Measurements from ENCODE around the gene ZDHHC11B. TPM values are rescaled to one million over a fixed set of nuclear protein-coding genes. Genes with fewer than 3 reads are reported as not detected.

Gene ZDHHC11B
- total and polyA plus RNA-seq, 2 of the 13 experiments (the other 11 are each of a cell fraction or from before 2014, with no cell fraction given), result 0.11 to 0.12 TPM

DNA sequence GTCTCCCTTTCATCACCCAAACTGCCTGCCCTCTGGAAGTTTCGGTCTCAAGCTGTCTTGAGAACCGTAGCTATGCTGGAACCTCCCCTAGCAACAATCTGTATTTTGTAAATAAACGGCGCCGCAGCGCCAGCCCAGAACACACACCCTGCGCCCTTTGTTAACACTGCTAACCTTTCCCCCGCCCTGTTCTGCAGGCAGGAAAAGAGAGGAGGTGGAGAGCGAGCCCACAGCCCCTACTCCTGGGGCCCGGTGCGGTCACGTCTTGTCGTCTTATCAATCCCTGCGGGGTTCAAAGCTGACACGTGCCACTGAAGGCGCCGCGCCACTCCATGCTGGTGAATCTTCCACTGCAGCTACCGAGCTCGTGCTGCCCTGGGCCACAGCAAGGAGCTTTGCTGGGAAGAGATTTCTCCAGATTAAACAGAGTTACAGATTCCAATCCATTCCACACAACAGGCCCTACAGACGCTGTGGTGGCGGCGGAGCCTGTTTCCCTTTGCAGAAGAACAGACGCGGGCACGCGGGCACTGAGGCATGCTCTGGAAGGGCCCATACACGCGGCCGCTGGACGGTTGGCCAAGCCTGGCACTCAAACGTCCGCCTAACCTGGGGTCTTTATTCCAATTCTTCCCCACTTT, 25.3 kb downstream of the ZDHHC11B start (continued):
- TF ChIP-seq SALL2 (CRISPR knock-in tag; IDR thresholded peaks at IDR 0.05), result 0 out of 2 replicates have a peak, but pooled peaks have one; percentile 8
- peak; percentile 27; the same call in 1 of the 2 replicates for TF ChIP-seq BCL6 (CRISPR knock-in tag; IDR thresholded peaks at IDR 0.05)
- TF ChIP-seq ZNF687 (CRISPR knock-in tag; IDR thresholded peaks at IDR 0.05), result peak; percentile 56
- TF ChIP-seq ZKSCAN5 (CRISPR knock-in tag; IDR thresholded peaks at IDR 0.05), result no peak
- no peak for TF ChIP-seq ELF4 (CRISPR knock-in tag; IDR thresholded peaks at IDR 0.05; ENCODE audit: borderline replicate concordance)
- TF ChIP-seq EP300 (IDR thresholded peaks at IDR 0.05; ENCODE audit: low read depth in 2 of 2, low read length in 2 of 2), result peak; percentile 62 to 91
- TF ChIP-seq EP300 (CRISPR knock-in tag; IDR thresholded peaks at IDR 0.05; ENCODE audit: borderline replicate concordance), result no peak; the same call in 1 of the 2 replicates
- TF ChIP-seq CEBPG (CRISPR knock-in tag; IDR thresholded peaks at IDR 0.05), result no peak
- TF ChIP-seq, protein P1, sequence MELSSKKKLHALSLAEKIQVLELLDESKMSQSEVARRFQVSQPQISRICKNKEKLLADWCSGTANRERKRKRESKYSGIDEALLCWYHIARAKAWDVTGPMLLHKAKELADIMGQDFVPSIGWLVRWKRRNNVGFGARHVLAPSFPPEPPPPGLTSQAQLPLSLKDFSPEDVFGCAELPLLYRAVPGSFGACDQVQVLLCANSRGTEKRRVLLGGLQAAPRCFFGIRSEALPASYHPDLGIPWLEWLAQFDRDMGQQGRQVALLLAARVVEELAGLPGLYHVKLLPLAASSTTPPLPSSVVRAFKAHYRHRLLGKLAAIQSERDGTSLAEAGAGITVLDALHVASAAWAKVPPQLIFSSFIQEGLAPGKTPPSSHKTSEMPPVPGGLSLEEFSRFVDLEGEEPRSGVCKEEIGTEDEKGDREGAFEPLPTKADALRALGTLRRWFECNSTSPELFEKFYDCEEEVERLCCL (CRISPR knock-in tag; IDR thresholded peaks at IDR 0.05; ENCODE audit: borderline replicate concordance), result no peak
- TF ChIP-seq MTF1 (CRISPR knock-in tag; IDR thresholded peaks at IDR 0.05), result no peak
- TF ChIP-seq ZNF605 (CRISPR knock-in tag; IDR thresholded peaks at IDR 0.05), result peak; percentile 21; the same call in 1 of the 2 replicates
- TF ChIP-seq CCAR2 (optimal IDR thresholded peaks at IDR 0.05; ENCODE audit: low read depth, low read length), result no peak
- peak; percentile 31 for TF ChIP-seq SMC3 (IDR thresholded peaks at IDR 0.05; ENCODE audit: low read length)
- no peak for TF ChIP-seq ATF7 (IDR thresholded peaks at IDR 0.05)
- 0 out of 2 replicates have a peak, but pooled peaks have one; percentile 19 for TF ChIP-seq ATF7 (CRISPR knock-in tag; IDR thresholded peaks at IDR 0.05)
- TF ChIP-seq ZNF224 (CRISPR knock-in tag; IDR thresholded peaks at IDR 0.05), result 0 out of 2 replicates have a peak, but pooled peaks have one; percentile 49
- 0 out of 2 replicates have a peak, but pooled peaks have one; percentile 28 for TF ChIP-seq FLYWCH1 (CRISPR knock-in tag; IDR thresholded peaks at IDR 0.05)
- TF ChIP-seq NCOR1 (IDR thresholded peaks at IDR 0.05; ENCODE audit: borderline replicate concordance, low read length), result peak; percentile 76; the same call in 1 of the 2 replicates
- TF ChIP-seq GFI1 (CRISPR knock-in tag; IDR thresholded peaks at IDR 0.05; ENCODE audit: borderline replicate concordance), result 0 out of 2 replicates have a peak, but pooled peaks have one; percentile 42
- 0 out of 2 replicates have a peak, but pooled peaks have one; percentile 23 for TF ChIP-seq ERF (CRISPR knock-in tag; IDR thresholded peaks at IDR 0.05)
- TF ChIP-seq ISX (CRISPR knock-in tag; conservative IDR thresholded peaks at IDR 0.05), result no peak
- TF ChIP-seq, protein P2, sequence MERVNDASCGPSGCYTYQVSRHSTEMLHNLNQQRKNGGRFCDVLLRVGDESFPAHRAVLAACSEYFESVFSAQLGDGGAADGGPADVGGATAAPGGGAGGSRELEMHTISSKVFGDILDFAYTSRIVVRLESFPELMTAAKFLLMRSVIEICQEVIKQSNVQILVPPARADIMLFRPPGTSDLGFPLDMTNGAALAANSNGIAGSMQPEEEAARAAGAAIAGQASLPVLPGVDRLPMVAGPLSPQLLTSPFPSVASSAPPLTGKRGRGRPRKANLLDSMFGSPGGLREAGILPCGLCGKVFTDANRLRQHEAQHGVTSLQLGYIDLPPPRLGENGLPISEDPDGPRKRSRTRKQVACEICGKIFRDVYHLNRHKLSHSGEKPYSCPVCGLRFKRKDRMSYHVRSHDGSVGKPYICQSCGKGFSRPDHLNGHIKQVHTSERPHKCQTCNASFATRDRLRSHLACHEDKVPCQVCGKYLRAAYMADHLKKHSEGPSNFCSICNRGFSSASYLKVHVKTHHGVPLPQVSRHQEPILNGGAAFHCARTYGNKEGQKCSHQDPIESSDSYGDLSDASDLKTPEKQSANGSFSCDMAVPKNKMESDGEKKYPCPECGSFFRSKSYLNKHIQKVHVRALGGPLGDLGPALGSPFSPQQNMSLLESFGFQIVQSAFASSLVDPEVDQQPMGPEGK (CRISPR knock-in tag; IDR thresholded peaks at IDR 0.05), result peak; percentile 50
- no peak for TF ChIP-seq ZNF264 (CRISPR knock-in tag; IDR thresholded peaks at IDR 0.05)
- TF ChIP-seq ZNF260 (CRISPR knock-in tag; IDR thresholded peaks at IDR 0.05; ENCODE audit: borderline replicate concordance, low read depth), result no peak
